HG03175 (cell line): ENCODE results near the gene MADD.

Experiments used
- ATAC-seq: cut with Tn5 transposase; IDR thresholded peaks from one replicate; pipeline ENCODE4 v1.9.1; 2021; ENCODE audit warnings: mild to moderate bottlenecking, moderate library complexity; ENCODE audit not compliant: unreplicated experiment

Gene MADD

DNA sequence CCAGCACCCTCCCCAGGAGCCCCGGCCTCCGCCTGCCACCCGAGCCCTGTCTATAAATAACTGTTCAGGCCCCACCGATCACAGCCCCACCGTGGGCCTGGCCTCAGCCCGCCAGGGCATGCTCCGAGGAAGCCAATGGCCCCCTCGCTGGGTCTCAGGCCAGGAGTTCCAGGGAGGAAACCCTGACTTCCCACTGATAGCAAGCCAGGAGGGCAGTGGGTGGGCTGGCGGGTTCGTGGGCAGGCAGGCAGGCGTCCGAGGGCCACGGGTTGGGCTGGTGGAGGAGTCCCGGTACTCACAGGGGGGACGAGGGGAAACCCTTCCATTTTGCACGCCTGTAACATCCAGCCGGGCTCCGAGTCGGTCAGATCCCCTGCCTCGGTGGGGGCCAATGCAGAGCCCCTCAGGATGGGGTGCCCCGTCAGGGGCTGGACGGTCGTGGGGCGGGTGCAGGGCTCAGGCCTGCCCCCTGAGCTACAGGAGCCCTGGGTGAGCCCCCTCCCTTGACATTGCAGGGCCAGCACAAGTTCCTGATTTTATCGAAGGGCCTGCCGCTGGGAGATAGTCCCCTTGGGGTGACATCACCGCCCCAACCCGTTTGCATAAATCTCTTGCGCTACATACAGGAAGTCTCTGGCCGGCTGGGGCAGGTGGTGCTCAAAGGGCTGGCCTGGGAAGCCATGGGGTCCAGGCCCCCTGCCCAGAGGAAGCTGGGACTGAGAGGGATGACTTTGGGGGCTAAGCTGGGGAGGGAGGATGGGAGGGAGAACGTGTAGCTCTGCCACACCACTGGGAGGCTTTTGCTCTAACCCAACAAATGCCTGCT, 108.3 kb downstream of the MADD start, which contains the start of gene SPI1:
Gene SPI1, minus strand, starts transcription at position 538 of the 826 bp plus-strand sequence. Its CDS starts 194 bp downstream, at position 344.
- peak; percentile 80 for ATAC-seq

DNA sequence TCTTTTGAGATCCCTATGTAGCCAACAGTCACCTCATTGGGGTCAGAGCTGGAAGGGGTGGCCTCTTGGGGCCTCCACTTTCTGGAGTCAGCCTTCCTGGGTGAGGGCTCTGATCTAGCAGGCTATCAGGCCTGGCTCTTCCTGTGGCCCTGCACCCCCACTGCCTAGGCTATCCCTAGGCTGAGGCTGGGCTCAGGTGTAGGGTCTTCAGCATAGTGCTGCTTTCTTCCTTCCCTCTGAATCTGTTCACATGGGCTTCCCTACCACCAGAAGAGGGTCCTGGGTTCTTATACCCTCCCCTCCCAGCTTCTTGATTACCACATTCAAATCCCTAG, 108.9 kb downstream of the MADD start:
- ATAC-seq, result no peak

- no peak for ATAC-seq
These were observed 109.4 kb downstream of the MADD start for GRCh38 chr11:47379317-47379716.
